T-helper 9 cell (primary cell): ENCODE measurements around the gene GJB3.

Experiments used
- DNase-seq: peaks from one replicate; pipeline ENCODE4 v3.0.0-alpha.2; 2020

Gene GJB3

GRCh38 chr1:34827341-34827941 lies 46.4 kb downstream of the GJB3 start:
- DNase-seq: no peak

GRCh38 chr1:34828611-34829010 lies 47.6 kb downstream of the GJB3 start:
- no peak for DNase-seq

- DNase-seq: no peak
Observed at GRCh38 chr1:34829250-34829649, 48.2 kb downstream of the GJB3 start.

DNA sequence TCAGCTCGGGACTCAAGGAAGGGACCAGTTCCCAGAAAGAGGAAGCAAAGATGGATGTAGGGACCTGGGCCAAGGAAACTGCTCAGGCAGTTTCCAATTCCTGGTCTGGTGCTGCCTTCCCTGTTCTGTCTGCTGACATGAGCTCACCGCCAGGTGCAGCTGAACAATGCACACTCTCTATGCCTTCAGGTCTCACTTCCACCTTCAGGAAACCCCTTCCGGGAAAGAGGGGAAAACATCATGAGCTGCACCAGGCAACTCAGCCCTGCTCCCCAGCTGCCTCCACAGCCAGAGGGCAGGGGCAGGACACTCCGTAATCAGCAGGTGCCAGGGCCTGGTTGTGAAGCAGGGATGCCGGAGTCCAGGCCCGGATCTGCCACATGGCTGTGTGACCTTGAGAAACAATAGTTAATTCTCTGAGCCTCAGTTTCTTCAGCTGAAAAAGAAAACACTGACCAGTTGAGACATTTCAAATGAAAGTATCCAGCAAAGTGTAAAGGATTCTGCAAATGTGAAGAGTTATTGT lies 50.8 kb downstream of the GJB3 start:
- no peak for DNase-seq

GRCh38 chr1:34833711-34834110 lies 52.7 kb downstream of the GJB3 start:
- DNase-seq: no peak
